Cardiac fibroblast (primary cell): ENCODE measurements around the gene PGBD1.

Experiments used
- DNase-seq, 2 donors: peaks; one replicate each; pipeline versions ENCODE4 v3.0.0 to v3.0.0-alpha.2; 2010; ENCODE audit warnings: low read depth in 2 of 2
- H3K4me3 ChIP-seq, 2 donors: replicated peaks in 1 of 2; 1 replicate in 1 of 2; 2 replicates in 1 of 2; pipeline ENCODE4 v1.5.1; 2011; ENCODE audit warnings: low read depth in 2 of 2, low read length in 2 of 2, mild to moderate bottlenecking in 2 of 2, moderate library complexity in 1 of 2
- CTCF ChIP-seq: IDR thresholded peaks from one replicate; pipeline ENCODE4 v1.5.1; 2011; ENCODE audit warnings: low read depth, mild to moderate bottlenecking, low read length, inconsistent platforms

Gene PGBD1

GRCh38 chr6:28334286-28335039 lies 53.1 kb downstream of the PGBD1 start:
- H3K4me3 ChIP-seq: no peak overlapping the region
- DNase-seq: no peak
- no peak for TF ChIP-seq CTCF

- DNase-seq: no peak
- H3K4me3 ChIP-seq: peak overlapping the region; percentile 43 to 69
- TF ChIP-seq CTCF: no peak
These were observed 53.7 kb downstream of the PGBD1 start for GRCh38 chr6:28335040-28335563.

GRCh38 chr6:28335564-28336283 lies 54.4 kb downstream of the PGBD1 start, which contains the start of gene ZSCAN31:
Gene ZSCAN31, minus strand, starts transcription at chr6:28336148. Its CDS starts 6,465 bp downstream, at chr6:28329683.
- H3K4me3 ChIP-seq: peak within 1 kb of the TSS; percentile 68 to 69
- DNase-seq: peak; percentile 98 to 99
- TF ChIP-seq CTCF: no peak

GRCh38 chr6:28336284-28337120 lies 55.1 kb downstream of the PGBD1 start:
- peak; percentile 35 to 43 for DNase-seq
- no peak for TF ChIP-seq CTCF
- peak overlapping the region; percentile 68 to 69 for H3K4me3 ChIP-seq

GRCh38 chr6:28337121-28337520 lies 55.7 kb downstream of the PGBD1 start:
- H3K4me3 ChIP-seq: no peak overlapping the region
- DNase-seq: no peak

More at GRCh38 chr6:28337121-28337520, 55.7 kb downstream of the PGBD1 start:
- no peak for TF ChIP-seq CTCF
